DMS114 treated with DMSO at 0.1 percent for 48 hours (cell line): Measurements from ENCODE around the gene CD6.

Source experiments
- DNase-seq: peaks from one replicate; lab custom pipeline; 2025; ENCODE audit not compliant: unreplicated experiment; lab: John Stamatoyannopoulos, UW

The CD6 gene

GRCh38 chr11:61007956-61008896 is 36.7 kb downstream of the CD6 start:
- DNase-seq: no peak

GRCh38 chr11:61008971-61009370 is 37.5 kb downstream of the CD6 start:
- no peak for DNase-seq

GRCh38 chr11:61009392-61010275 is 38.2 kb downstream of the CD6 start:
- no peak for DNase-seq

GRCh38 chr11:61010466-61011228 is 39.2 kb downstream of the CD6 start:
- no peak for DNase-seq

- no peak for DNase-seq
These were observed 39.9 kb downstream of the CD6 start for GRCh38 chr11:61011229-61011870.

- DNase-seq: no peak
These were observed 40.7 kb downstream of the CD6 start for GRCh38 chr11:61011950-61012736.

- DNase-seq: no peak
These were observed 41.3 kb downstream of the CD6 start for GRCh38 chr11:61012737-61013215.

GRCh38 chr11:61018059-61018458 is 46.6 kb downstream of the CD6 start:
- DNase-seq: no peak

- no peak for DNase-seq
These were observed 47.8 kb downstream of the CD6 start for GRCh38 chr11:61019037-61019831.

- DNase-seq: no peak
These were observed 48.4 kb downstream of the CD6 start for GRCh38 chr11:61019832-61020405.

GRCh38 chr11:61020551-61021235 is 49.2 kb downstream of the CD6 start:
- DNase-seq: no peak

- no peak for DNase-seq
These were observed 50.3 kb downstream of the CD6 start for GRCh38 chr11:61021661-61022212.

GRCh38 chr11:61022311-61023085 is 51.0 kb downstream of the CD6 start:
- DNase-seq: no peak

- no peak for DNase-seq
These were observed 51.8 kb downstream of the CD6 start for GRCh38 chr11:61023086-61023965.

GRCh38 chr11:61023966-61024295 is 52.5 kb downstream of the CD6 start:
- no peak for DNase-seq
